Effector CD4-positive, alpha-beta T cell (primary cell): ENCODE measurements around the gene FADS6.

Experiments
- DNase-seq: peaks from one replicate; pipeline ENCODE4 v3.0.0-alpha.2; 2020

FADS6 gene

GRCh38 chr17:74851612-74852236 is 41.7 kb downstream of the FADS6 start:
- no peak for DNase-seq

GRCh38 chr17:74850914-74851313 is 42.5 kb downstream of the FADS6 start:
- DNase-seq, result no peak

- no peak for DNase-seq
Measured at GRCh38 chr17:74850310-74850709, 43.1 kb downstream of the FADS6 start.

GRCh38 chr17:74848656-74849399 is 44.6 kb downstream of the FADS6 start:
- DNase-seq, result no peak

GRCh38 chr17:74846621-74847020 is 46.8 kb downstream of the FADS6 start:
- no peak for DNase-seq

- DNase-seq, result no peak
Measured at GRCh38 chr17:74843352-74843627, 50.1 kb downstream of the FADS6 start.

GRCh38 chr17:74842599-74843351 is 50.7 kb downstream of the FADS6 start:
- DNase-seq, result no peak

GRCh38 chr17:74842146-74842598 is 51.3 kb downstream of the FADS6 start:
- no peak for DNase-seq

GRCh38 chr17:74840989-74841666 is 52.3 kb downstream of the FADS6 start:
- DNase-seq, result no peak

GRCh38 chr17:74839990-74840852 is 53.2 kb downstream of the FADS6 start:
- no peak for DNase-seq

- DNase-seq, result no peak
Measured at GRCh38 chr17:74838274-74838673, 55.2 kb downstream of the FADS6 start.

- no peak for DNase-seq
Measured at GRCh38 chr17:74836691-74837467, 56.6 kb downstream of the FADS6 start.

GRCh38 chr17:74836191-74836590 is 57.2 kb downstream of the FADS6 start:
- DNase-seq, result no peak

- no peak for DNase-seq
Measured at GRCh38 chr17:74833501-74834377, 59.7 kb downstream of the FADS6 start.

GRCh38 chr17:74832421-74832820 is 61.0 kb downstream of the FADS6 start:
- no peak for DNase-seq

GRCh38 chr17:74831444-74832146 is 61.8 kb downstream of the FADS6 start:
- no peak for DNase-seq

GRCh38 chr17:74830861-74831260 is 62.6 kb downstream of the FADS6 start:
- no peak for DNase-seq

GRCh38 chr17:74827800-74828199 is 65.6 kb downstream of the FADS6 start:
- no peak for DNase-seq
